LNCaP clone FGC (cell line): ENCODE data around the gene RAD51B.

Experiments used
- DNase-seq: peaks from one replicate; pipeline ENCODE4 v3.0.0-alpha.2; 2011; ENCODE audit warnings: low read depth
- H3K4me3 ChIP-seq: 2 replicates; pipeline ENCODE4 v1.5.1; 2011; ENCODE audit warnings: mild to moderate bottlenecking, low read depth, low read length, control low read depth
- TF ChIP-seq, protein P1 (sequence below): IDR thresholded peaks from 2 replicates; pipeline ENCODE4 v1.5.1; 2012; ENCODE audit warnings: mild to moderate bottlenecking; ENCODE audit not compliant: control insufficient read depth, insufficient read depth; ENCODE audit errors: extremely low read depth

The RAD51B gene

DNA sequence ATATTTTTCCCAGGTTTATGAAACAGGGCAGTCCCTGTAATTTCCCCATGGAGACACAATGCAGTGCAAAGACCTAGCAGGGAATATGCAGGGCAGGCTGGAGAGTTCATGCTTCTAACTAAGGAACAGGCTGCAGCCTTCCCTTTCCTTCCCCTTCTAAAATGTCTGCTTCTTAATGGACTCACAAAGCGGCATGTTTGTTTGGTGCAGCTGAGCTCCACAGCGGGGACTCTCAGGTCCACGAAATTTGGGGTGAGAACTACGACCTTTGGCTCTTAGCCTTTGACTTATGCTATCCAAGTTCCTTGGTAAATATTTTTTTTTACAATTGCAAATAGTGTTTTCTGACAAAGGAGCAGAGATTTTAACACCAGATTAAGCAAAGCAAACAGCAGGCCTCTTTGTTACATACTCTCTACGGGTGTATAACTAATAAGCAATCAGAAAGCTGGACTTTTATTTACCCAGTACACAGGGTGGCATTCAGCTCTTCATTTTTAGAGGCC, 649.7 kb downstream of the RAD51B start:
- TF ChIP-seq, protein P1, sequence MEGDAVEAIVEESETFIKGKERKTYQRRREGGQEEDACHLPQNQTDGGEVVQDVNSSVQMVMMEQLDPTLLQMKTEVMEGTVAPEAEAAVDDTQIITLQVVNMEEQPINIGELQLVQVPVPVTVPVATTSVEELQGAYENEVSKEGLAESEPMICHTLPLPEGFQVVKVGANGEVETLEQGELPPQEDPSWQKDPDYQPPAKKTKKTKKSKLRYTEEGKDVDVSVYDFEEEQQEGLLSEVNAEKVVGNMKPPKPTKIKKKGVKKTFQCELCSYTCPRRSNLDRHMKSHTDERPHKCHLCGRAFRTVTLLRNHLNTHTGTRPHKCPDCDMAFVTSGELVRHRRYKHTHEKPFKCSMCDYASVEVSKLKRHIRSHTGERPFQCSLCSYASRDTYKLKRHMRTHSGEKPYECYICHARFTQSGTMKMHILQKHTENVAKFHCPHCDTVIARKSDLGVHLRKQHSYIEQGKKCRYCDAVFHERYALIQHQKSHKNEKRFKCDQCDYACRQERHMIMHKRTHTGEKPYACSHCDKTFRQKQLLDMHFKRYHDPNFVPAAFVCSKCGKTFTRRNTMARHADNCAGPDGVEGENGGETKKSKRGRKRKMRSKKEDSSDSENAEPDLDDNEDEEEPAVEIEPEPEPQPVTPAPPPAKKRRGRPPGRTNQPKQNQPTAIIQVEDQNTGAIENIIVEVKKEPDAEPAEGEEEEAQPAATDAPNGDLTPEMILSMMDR, result no peak
- H3K4me3 ChIP-seq, result no peak overlapping the region
- DNase-seq, result no peak

DNA sequence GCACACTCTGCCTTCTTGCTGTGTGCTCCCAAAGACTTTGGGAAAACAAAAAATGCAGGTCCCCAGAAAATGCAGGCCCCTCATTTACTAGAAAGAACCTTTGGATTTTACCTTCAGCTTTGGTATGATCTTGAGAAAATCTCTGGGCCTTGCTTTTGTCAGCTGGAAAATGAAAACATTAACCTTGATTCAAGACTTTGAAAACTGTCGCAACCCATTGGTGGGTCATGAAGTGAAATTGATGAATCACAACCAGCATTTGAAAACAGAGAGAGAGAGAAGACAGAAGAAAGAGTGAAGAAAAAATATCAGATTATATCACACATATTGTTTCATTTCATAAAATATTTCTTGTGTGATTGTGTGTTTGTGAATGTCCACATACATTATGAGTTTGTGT, 650.8 kb downstream of the RAD51B start:
- TF ChIP-seq, protein P1, result no peak
- H3K4me3 ChIP-seq, result no peak overlapping the region
- DNase-seq, result no peak

DNA sequence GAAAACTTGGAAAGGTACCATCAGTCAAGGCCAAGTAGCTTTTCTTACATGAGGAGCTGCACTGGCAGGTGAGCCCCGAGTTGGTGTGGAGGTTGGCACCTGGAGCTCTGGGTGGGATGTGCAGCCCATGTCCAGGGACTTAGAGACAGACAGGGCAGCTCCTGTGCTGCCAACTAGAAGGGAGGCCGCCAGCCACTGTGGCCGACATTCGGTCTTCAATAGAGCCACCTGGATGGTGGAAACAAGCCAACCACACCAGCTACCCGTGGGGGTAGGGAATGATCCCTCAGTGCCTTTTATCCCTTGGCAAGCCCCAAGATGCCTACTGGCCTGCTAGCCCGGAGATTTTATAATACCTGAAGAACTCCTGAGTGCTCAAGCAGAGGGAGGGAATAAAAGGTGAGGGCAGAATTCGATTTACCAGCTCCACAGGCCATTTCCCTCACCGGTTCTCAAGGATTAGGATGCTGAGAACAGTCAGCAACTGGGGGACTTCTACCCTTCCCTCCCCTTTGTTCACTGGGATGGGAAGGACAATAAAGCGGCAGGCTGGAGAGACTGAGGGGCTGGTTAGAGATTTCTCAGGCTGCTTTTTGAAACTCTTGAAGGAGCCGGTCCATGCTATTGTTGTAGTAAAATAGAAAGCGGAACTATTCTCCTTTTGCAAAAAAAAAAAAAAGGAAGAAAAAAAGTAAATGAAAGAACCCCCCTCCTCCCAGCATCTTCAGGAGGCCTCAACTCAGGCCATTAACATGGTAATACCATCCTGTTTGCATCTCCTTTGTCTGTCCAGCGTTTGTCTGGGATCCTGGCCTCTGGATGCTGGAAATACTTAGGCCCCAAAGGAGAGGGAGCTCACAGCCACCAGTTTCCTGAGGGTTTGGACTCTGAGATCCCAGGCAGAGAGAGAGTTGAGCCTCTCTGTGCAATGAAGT, 651.7 kb downstream of the RAD51B start:
- DNase-seq, result no peak
- TF ChIP-seq, protein P1, result no peak
- no peak overlapping the region for H3K4me3 ChIP-seq

DNA sequence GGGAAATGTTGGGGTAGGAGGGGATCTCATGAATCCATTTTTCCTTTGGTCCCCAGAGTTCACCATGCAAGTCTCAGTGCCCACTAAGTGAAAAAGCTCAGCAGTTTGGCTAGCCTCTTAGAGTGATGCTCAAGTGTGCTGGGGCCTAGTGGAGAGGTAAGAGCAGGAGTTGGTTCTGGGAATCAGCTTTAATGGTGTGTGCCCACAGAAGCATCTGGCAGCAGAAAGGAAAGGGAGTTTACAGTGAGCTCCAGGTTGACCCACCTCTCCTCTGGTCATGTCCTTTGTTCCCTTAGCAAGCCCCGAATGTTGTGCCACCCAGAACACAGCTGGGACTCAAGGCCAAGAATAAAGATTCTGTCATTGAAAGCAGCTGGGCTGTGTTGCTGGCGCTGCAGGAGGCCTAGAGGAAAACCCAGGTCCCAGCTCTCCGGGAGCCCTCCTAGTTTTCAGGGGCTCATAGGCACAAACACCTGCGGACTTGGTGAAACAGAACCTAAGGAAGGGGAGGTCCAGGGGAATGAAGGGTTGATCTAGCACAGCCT, 652.5 kb downstream of the RAD51B start:
- no peak for DNase-seq
- TF ChIP-seq, protein P1, result no peak
- no peak overlapping the region for H3K4me3 ChIP-seq

DNA sequence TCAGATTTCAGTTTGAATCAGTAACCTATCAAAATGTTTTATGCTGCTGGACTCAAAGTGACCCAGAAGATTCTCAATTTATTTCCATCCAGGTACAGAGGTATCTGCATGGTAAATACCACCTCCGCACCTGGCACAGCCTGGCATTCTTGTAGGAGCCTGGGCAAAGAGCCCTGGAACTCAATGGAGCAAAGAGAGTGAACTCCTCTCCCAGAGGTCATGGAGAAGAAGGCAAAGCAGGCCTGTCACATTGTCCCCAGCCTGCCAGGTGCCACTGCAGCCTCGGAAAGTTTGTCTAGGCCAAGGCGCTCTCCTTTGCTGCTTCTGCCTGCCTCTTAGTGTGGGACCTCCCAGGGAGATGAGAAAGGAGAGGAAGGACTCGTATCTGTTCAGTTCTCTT, 653.5 kb downstream of the RAD51B start:
- peak; percentile 72 for DNase-seq

DNA sequence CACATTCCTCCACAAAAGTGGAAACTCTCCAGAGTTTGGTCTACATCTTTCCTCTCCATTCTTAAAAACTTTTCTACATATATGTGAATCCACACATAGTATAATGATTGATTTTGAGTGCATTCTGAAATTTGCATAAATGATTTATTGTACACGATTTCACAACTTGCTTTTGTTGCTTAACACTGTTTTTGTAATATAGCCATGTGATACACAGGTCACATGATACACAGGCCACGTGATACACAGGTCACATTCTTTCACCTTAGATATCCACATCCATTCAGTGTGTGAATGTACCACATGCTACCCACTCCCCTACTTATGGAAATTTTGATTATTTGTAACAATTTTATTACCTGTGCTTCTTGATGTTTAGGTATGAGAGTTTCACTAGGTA, 654.2 kb downstream of the RAD51B start:
- DNase-seq, result peak; percentile 70
- TF ChIP-seq, protein P1, result no peak
- H3K4me3 ChIP-seq, result no peak overlapping the region

More for the DNA sequence above, 653.5 kb downstream of the RAD51B start:
- TF ChIP-seq, protein P1, result no peak
- H3K4me3 ChIP-seq, result no peak overlapping the region
